Measurements from ENCODE around the gene SV2C. TPM values are rescaled to one million over a fixed set of nuclear protein-coding genes. Genes with fewer than 3 reads are reported as not detected.
A peak's percentile ranks its signal among the peaks of the same experiment; 100 is the strongest.

The SV2C gene
- total and polyA plus RNA-seq, 2 donors (not counting 1 experiment from before 2014, with no cell fraction given): not detected

GRCh38 chr5:76083555-76084495 lies 642 bp downstream of the SV2C start:
- DNase-seq (ENCODE audit: low read depth in 2 of 2): no peak
- Histone ChIP-seq H3K4me3 (replicated peaks in 1 of 4; ENCODE audit: control extremely low read depth in 1 of 4, insufficient read depth in 1 of 4, low read depth in 3 of 4, low read length in 4 of 4) (no peak overlapping the region), H2AFZ (ENCODE audit: low read length) (no peak overlapping the region), H3K4me2 (ENCODE audit: extremely low read depth, insufficient read depth, low read length) (no peak overlapping the region), H3K27ac (ENCODE audit: insufficient read depth, low read length) (no peak overlapping the region), H4K20me1 (ENCODE audit: control insufficient read depth, extremely low read depth, insufficient read depth, low read length) (no peaks in the 10 kb centered on the region), H3K79me2 (ENCODE audit: control insufficient read depth, insufficient read depth, low read length) (no peaks in the 10 kb centered on the region), H3K9ac (ENCODE audit: insufficient read depth, low read length) (no peak overlapping the region), H3K36me3 (ENCODE audit: control insufficient read depth, insufficient read depth, low read length) (no peaks in the 10 kb centered on the region), H3K4me1 (ENCODE audit: control insufficient read depth, extremely low read depth, insufficient read depth, low read length) (no peaks in the 10 kb centered on the region), H3K9me3 (ENCODE audit: control insufficient read depth, insufficient read depth, low read depth, low read length) (no peaks in the 10 kb centered on the region), H3K27me3 (ENCODE audit: control insufficient read depth, insufficient read depth, low read length) (peaks cover 27% of the 10 kb centered on the region)
- TF ChIP-seq EZH2 (IDR thresholded peaks at IDR 0.05; ENCODE audit: low read length, missing control alignments) (no peak), CTCF (conservative IDR thresholded peaks at IDR 0.05 in 1 of 2, IDR thresholded peaks at IDR 0.05 in 1 of 2; ENCODE audit: low read depth in 1 of 2, low read length in 2 of 2) (no peak)

- H2AFZ ChIP-seq (ENCODE audit: low read length): no peak overlapping the region
- no peak overlapping the region for H3K4me2 ChIP-seq (ENCODE audit: extremely low read depth, insufficient read depth, low read length)
- H3K4me3 ChIP-seq (replicated peaks in 1 of 4; ENCODE audit: control extremely low read depth in 1 of 4, insufficient read depth in 1 of 4, low read depth in 3 of 4, low read length in 4 of 4): no peak overlapping the region
- no peak overlapping the region for H3K9ac ChIP-seq (ENCODE audit: insufficient read depth, low read length)
- H3K9me3 ChIP-seq (ENCODE audit: control insufficient read depth, insufficient read depth, low read depth, low read length): no peaks in the 10 kb centered on the region
- no peaks in the 10 kb centered on the region for H3K79me2 ChIP-seq (ENCODE audit: control insufficient read depth, insufficient read depth, low read length)
- no peaks in the 10 kb centered on the region for H4K20me1 ChIP-seq (ENCODE audit: control insufficient read depth, extremely low read depth, insufficient read depth, low read length)
- peaks cover 27% of the 10 kb centered on the region for H3K27me3 ChIP-seq (ENCODE audit: control insufficient read depth, insufficient read depth, low read length)
- no peak overlapping the region for H3K27ac ChIP-seq (ENCODE audit: insufficient read depth, low read length)
- H3K4me1 ChIP-seq (ENCODE audit: control insufficient read depth, extremely low read depth, insufficient read depth, low read length): no peaks in the 10 kb centered on the region
- H3K36me3 ChIP-seq (ENCODE audit: control insufficient read depth, insufficient read depth, low read length): no peaks in the 10 kb centered on the region
- no peak for DNase-seq (ENCODE audit: low read depth in 2 of 2)
- TF ChIP-seq CTCF (conservative IDR thresholded peaks at IDR 0.05 in 1 of 2, IDR thresholded peaks at IDR 0.05 in 1 of 2; ENCODE audit: low read depth in 1 of 2, low read length in 2 of 2): no peak
- peak; percentile 77 for TF ChIP-seq EZH2 (IDR thresholded peaks at IDR 0.05; ENCODE audit: low read length, missing control alignments)
These were observed 1.5 kb downstream of the SV2C start for GRCh38 chr5:76084496-76085242.

- no peak overlapping the region for H3K9ac ChIP-seq (ENCODE audit: insufficient read depth, low read length)
- H3K36me3 ChIP-seq (ENCODE audit: control insufficient read depth, insufficient read depth, low read length): no peaks in the 10 kb centered on the region
- H3K79me2 ChIP-seq (ENCODE audit: control insufficient read depth, insufficient read depth, low read length): no peaks in the 10 kb centered on the region
- H4K20me1 ChIP-seq (ENCODE audit: control insufficient read depth, extremely low read depth, insufficient read depth, low read length): no peaks in the 10 kb centered on the region
- H3K4me1 ChIP-seq (ENCODE audit: control insufficient read depth, extremely low read depth, insufficient read depth, low read length): no peaks in the 10 kb centered on the region
- H2AFZ ChIP-seq (ENCODE audit: low read length): no peak overlapping the region
- TF ChIP-seq EZH2 (IDR thresholded peaks at IDR 0.05; ENCODE audit: low read length, missing control alignments): no peak
- TF ChIP-seq CTCF (conservative IDR thresholded peaks at IDR 0.05 in 1 of 2, IDR thresholded peaks at IDR 0.05 in 1 of 2; ENCODE audit: low read depth in 1 of 2, low read length in 2 of 2): no peak
- no peak overlapping the region for H3K27ac ChIP-seq (ENCODE audit: insufficient read depth, low read length)
- no peaks in the 10 kb centered on the region for H3K9me3 ChIP-seq (ENCODE audit: control insufficient read depth, insufficient read depth, low read depth, low read length)
- peaks cover 27% of the 10 kb centered on the region for H3K27me3 ChIP-seq (ENCODE audit: control insufficient read depth, insufficient read depth, low read length)
- no peak overlapping the region for H3K4me2 ChIP-seq (ENCODE audit: extremely low read depth, insufficient read depth, low read length)
- DNase-seq (ENCODE audit: low read depth in 2 of 2): no peak
- H3K4me3 ChIP-seq (replicated peaks in 1 of 4; ENCODE audit: control extremely low read depth in 1 of 4, insufficient read depth in 1 of 4, low read depth in 3 of 4, low read length in 4 of 4): no peak overlapping the region
These were observed 2.0 kb downstream of the SV2C start for GRCh38 chr5:76085243-76085579.

Measured in fibroblast of lung (primary cell).